K562 (cell line): ENCODE data around the gene LAG3. TPM values are rescaled to one million over a fixed set of nuclear protein-coding genes. Genes with fewer than 3 reads are reported as not detected.

Source experiments
- ATAC-seq: fragments of 200-7000 bp; cut with Tn5 transposase; 3 replicates; pipeline ENCODE4 v1.9.1; 2020; ENCODE audit warnings: moderate library complexity
- BruUV-seq: library from RNA; stranded (reverse); fragments of 400-500 nt; replicated peaks from 2 replicates; lab custom pipeline; 2021; lab: Mats Ljungman, UMichigan
- CTCF ChIA-PET: fragments of 300-600 bp; formaldehyde crosslinking; extraction: SDS; loops from one replicate; lab custom pipeline; 2021; ENCODE audit warnings: low intra/inter-chr PET ratio; lab: Yijun Ruan, JAX
- POLR2A ChIA-PET: fragments of 300-600, 350-650 bp; sonication (Branson Sonifier 250); formaldehyde crosslinking; extraction: SDS; loops from one replicate; lab custom pipeline; 2021; ENCODE audit warnings: antibody characterized with exemption, inconsistent platforms; lab: Yijun Ruan, JAX
- DNase-seq, 4 experiments: peaks; one replicate each; pipeline versions ENCODE4 v3.0.0 to v3.0.0-alpha.2; 2011 to 2018; ENCODE audit warnings: low spot score in 3 of 4, mixed read lengths in 3 of 4; ENCODE audit errors: extremely low read depth in 1 of 4
- FAIRE-seq: peaks from 2 replicates; lab custom pipeline; 2011; peaks lifted over from hg19 to GRCh38; lab: Jason Lieb, UNC
- H2AFZ ChIP-seq: 2 replicates; pipeline ENCODE4 v1.6.0; 2011; ENCODE audit warnings: low read depth, low read length, control low read depth, inconsistent platforms
- H3K27ac ChIP-seq: fragments of 200-600 bp; 3 replicates; pipeline ENCODE4 v1.8.0; 2011; ENCODE audit warnings: low read depth, mild to moderate bottlenecking, control low read depth, inconsistent platforms, low read length, moderate library complexity, mixed read lengths; ENCODE audit errors: extremely low read depth
- H3K27me3 ChIP-seq, 2 experiments: fragments of 300-600 bp in 1 of 2; 2 replicates in 1 of 2; 3 replicates in 1 of 2; pipeline versions ENCODE4 v1.6.0 to v1.8.0; 2011; ENCODE audit warnings: inconsistent platforms in 2 of 2, low read length in 2 of 2, mild to moderate bottlenecking in 1 of 2, mixed read lengths in 1 of 2, moderate library complexity in 1 of 2; ENCODE audit not compliant: control insufficient read depth in 2 of 2, insufficient read depth in 2 of 2
- H3K36me3 ChIP-seq: fragments of 300-600 bp; 3 replicates; pipeline ENCODE4 v1.8.0; 2011; ENCODE audit warnings: mild to moderate bottlenecking, low read length, inconsistent platforms; ENCODE audit not compliant: control insufficient read depth, insufficient read depth
- H3K4me1 ChIP-seq, 2 experiments: fragments of 200-600 bp in 1 of 2; replicated peaks in 1 of 2; 2 replicates in 1 of 2; 3 replicates in 1 of 2; pipeline versions ENCODE4 v1.5.1 to v1.8.0; 2011; ENCODE audit warnings: inconsistent platforms in 2 of 2, low read length in 2 of 2, mild to moderate bottlenecking in 1 of 2, mixed read lengths in 1 of 2, moderate library complexity in 1 of 2; ENCODE audit not compliant: control insufficient read depth in 2 of 2, insufficient read depth in 2 of 2
- H3K4me2 ChIP-seq: 2 replicates; pipeline ENCODE4 v1.6.1; 2011; ENCODE audit warnings: low read length, control low read depth, inconsistent platforms, mixed read lengths; ENCODE audit not compliant: insufficient read depth
- H3K4me3 ChIP-seq: fragments of 200-600 bp; sonication (generic), shearing (Covaris generic); 2 replicates; pipeline ENCODE4 v1.5.1; 2016; ENCODE audit warnings: control low read depth, inconsistent platforms
- H3K79me2 ChIP-seq: fragments of 200-600 bp; 3 replicates; pipeline ENCODE4 v1.8.0; 2011; ENCODE audit warnings: low read length, inconsistent platforms; ENCODE audit not compliant: control insufficient read depth, insufficient read depth
- H3K9ac ChIP-seq, 2 experiments: 2 replicates each; pipeline versions ENCODE4 v1.6.0 to v1.6.1; 2011; ENCODE audit warnings: low read depth in 2 of 2, low read length in 2 of 2, control low read depth in 1 of 2, inconsistent platforms in 1 of 2, mild to moderate bottlenecking in 1 of 2, mixed read lengths in 1 of 2; ENCODE audit not compliant: insufficient read depth in 1 of 2
- H3K9me1 ChIP-seq: one replicate; pipeline ENCODE4 v1.6.0; 2011; ENCODE audit warnings: inconsistent platforms, mild to moderate bottlenecking, low read length, moderate library complexity; ENCODE audit not compliant: control insufficient read depth, insufficient read depth
- H3K9me3 ChIP-seq: replicated peaks from 2 replicates; pipeline ENCODE4 v1.5.1; 2011; ENCODE audit warnings: low read depth, low read length, inconsistent platforms; ENCODE audit not compliant: control insufficient read depth, insufficient read depth
- H4K20me1 ChIP-seq: replicated peaks from 2 replicates; pipeline ENCODE4 v1.6.1; 2011; ENCODE audit warnings: low read length, inconsistent platforms, mixed read lengths; ENCODE audit not compliant: control insufficient read depth, insufficient read depth
- BCLAF1 ChIP-seq, 2 experiments: fragments of 450-650 bp in 1 of 2; IDR thresholded peaks; 2 replicates each; pipeline ENCODE4 v1.6.1; 2011 to 2017; ENCODE audit warnings: low read depth in 2 of 2, antibody characterized with exemption in 1 of 2, borderline replicate concordance in 1 of 2, low read length in 1 of 2, mild to moderate bottlenecking in 1 of 2, mixed read lengths in 1 of 2; ENCODE audit not compliant: control insufficient read depth in 1 of 2
- BDP1 ChIP-seq: IDR thresholded peaks from 3 replicates; pipeline ENCODE4 v1.6.1; 2011; ENCODE audit not compliant: insufficient read length, insufficient read depth
- BHLHE40 ChIP-seq: IDR thresholded peaks from 2 replicates; pipeline ENCODE4 v1.6.1; 2011; ENCODE audit warnings: low read length, improper control_type of control experiment
- HDAC2 ChIP-seq: fragments of 450-650 bp; IDR thresholded peaks from 2 replicates; pipeline ENCODE4 v1.6.1; 2016; ENCODE audit warnings: mild to moderate bottlenecking
- HLTF ChIP-seq: fragments of 450-650 bp; IDR thresholded peaks from 2 replicates; pipeline ENCODE4 v1.6.1; 2016
- KDM1A ChIP-seq, 2 experiments: fragments of 450-650 bp; IDR thresholded peaks; 2 replicates each; pipeline ENCODE4 v1.6.1; 2016; ENCODE audit warnings: mild to moderate bottlenecking in 2 of 2
- NCOA1 ChIP-seq: fragments of 450-650 bp; IDR thresholded peaks from 2 replicates; pipeline ENCODE4 v1.6.1; 2016; ENCODE audit warnings: low read depth
- NFIC ChIP-seq: fragments of 450-650 bp; IDR thresholded peaks from 2 replicates; pipeline ENCODE4 v1.6.1; 2017; ENCODE audit warnings: mild to moderate bottlenecking, inconsistent platforms
- PCBP2 ChIP-seq: fragments of 200-400 bp; formaldehyde crosslinking; IDR thresholded peaks from 2 replicates; pipeline ENCODE4 v1.6.1; 2018; ENCODE audit warnings: low read length, low read depth, mild to moderate bottlenecking, moderate library complexity; ENCODE audit not compliant: poor library complexity, severe bottlenecking
- SMAD4 ChIP-seq: fragments of 250-450 bp; sonication (Bioruptor Pico); conservative IDR thresholded peaks from 2 replicates; pipeline ENCODE4 v1.8.0; 2021; ENCODE audit warnings: inconsistent platforms, mild to moderate bottlenecking, moderate library complexity
- SMARCB1 ChIP-seq: IDR thresholded peaks from 2 replicates; pipeline ENCODE4 v1.6.1; 2011; ENCODE audit warnings: improper control_type of control experiment, low read depth; ENCODE audit not compliant: insufficient read length
- SMARCC2 ChIP-seq: fragments of 450-650 bp; IDR thresholded peaks from 2 replicates; pipeline ENCODE4 v1.6.1; 2017; ENCODE audit warnings: antibody characterized with exemption, moderate library complexity, mild to moderate bottlenecking, low read depth
- SP1 ChIP-seq: sonication (generic); formaldehyde crosslinking; IDR thresholded peaks from 2 replicates; pipeline ENCODE4 v1.8.1; 2022; ENCODE audit warnings: mild to moderate bottlenecking, missing genetic modification reagents
- TAL1 ChIP-seq: fragments of 450-650 bp; IDR thresholded peaks from 2 replicates; pipeline ENCODE4 v1.6.1; 2016; ENCODE audit warnings: mild to moderate bottlenecking
- TCFL5 ChIP-seq: fragments of 250-450 bp; sonication (Bioruptor Pico); conservative IDR thresholded peaks from 2 replicates; pipeline ENCODE4 v1.6.1; 2021; ENCODE audit warnings: mild to moderate bottlenecking, moderate library complexity, matching md5 sums
- TOE1 ChIP-seq, 2 experiments: fragments of 450-650 bp in 1 of 2; sonication (generic) in 1 of 2; formaldehyde crosslinking in 1 of 2; IDR thresholded peaks; 2 replicates each; pipeline versions ENCODE4 v1.7.1 to v1.8.0; 2016 to 2022; ENCODE audit warnings: borderline replicate concordance in 2 of 2, mild to moderate bottlenecking in 2 of 2, antibody characterized with exemption in 1 of 2, inconsistent platforms in 1 of 2, low read depth in 1 of 2, missing genetic modification reagents in 1 of 2, moderate library complexity in 1 of 2
- XRCC3 ChIP-seq: fragments of 450-650 bp; IDR thresholded peaks from 2 replicates; pipeline ENCODE4 v1.6.1; 2017; ENCODE audit warnings: mild to moderate bottlenecking, moderate library complexity
- ZNF134 ChIP-seq: fragments of 250-450 bp; sonication (Bioruptor Pico); conservative IDR thresholded peaks from 2 replicates; pipeline ENCODE4 v1.4.0; 2020
- ZNF436 ChIP-seq: fragments of 250-450, 450-650 bp; sonication (Bioruptor Pico); formaldehyde crosslinking; IDR thresholded peaks from 2 replicates; pipeline ENCODE4 v1.7.0; 2020; ENCODE audit warnings: mild to moderate bottlenecking
- ZNF551 ChIP-seq: fragments of 250-450 bp; sonication (Bioruptor Pico); IDR thresholded peaks from 2 replicates; pipeline ENCODE4 v1.5.0; 2021; ENCODE audit warnings: mild to moderate bottlenecking, moderate library complexity
- WGBS: fragments of 100-300 bp; shearing (Covaris generic); methylation state at CpG from one replicate; pipeline ENCODE4 v1.1.6; 2016; ENCODE audit warnings: low coverage, mixed read lengths; ENCODE audit not compliant: insufficient coverage; ENCODE audit errors: missing lambda C conversion rate; 5-methylcytosine and 5-hydroxymethylcytosine counted together
- in situ Hi-C: fragments of 300-500 bp; cut with MboI; formaldehyde crosslinking; loops from 4 replicates; pipeline ENCODE4 v1.15.0; 2018; ENCODE audit warnings: inconsistent platforms, mixed read lengths
- intact Hi-C: fragments of 100-400 bp; cut with micrococcal nuclease; formaldehyde crosslinking; loops from 2 replicates; pipeline ENCODE4 v1.14.2; 2022
- polyA plus RNA-seq, 8 experiments: library from polyadenylated mRNA; depleted of rRNA in 4 of 8; stranded (reverse) in 5 of 8; unstranded in 3 of 8; fragments of >200 nt; fragmentation: Nextera tagmentation in 2 of 8; fragmentation: Illumina TruSeq in 1 of 8; extraction: Ambion mirVana in 2 of 8; extraction: Trizol in 1 of 8; gene quantifications; 2 replicates each; pipeline versions ENCODE4 v1.2.1 to v1.2.3, GENCODE V29; 2011 to 2014; ENCODE audit warnings: inconsistent platforms in 1 of 8, missing spikeins in 1 of 8
- total RNA-seq, 7 experiments: library from RNA; depleted of rRNA in 6 of 7; stranded (reverse); fragments of >200 nt in 6 of 7; fragmentation: Illumina TruSeq in 2 of 7; extraction: Trizol in 2 of 7; gene quantifications; 2 replicates each; pipeline versions ENCODE4 v1.2.1 to v1.2.3, GENCODE V29; 2011 to 2021; ENCODE audit warnings: low replicate concordance in 1 of 7

Gene LAG3
- total and polyA plus RNA-seq, 9 of the 15 experiments (the other 6 are each of a cell fraction or from before 2014, with no cell fraction given): 0.07 to 0.66 (median 0.09) TPM; not detected in 1

DNA sequence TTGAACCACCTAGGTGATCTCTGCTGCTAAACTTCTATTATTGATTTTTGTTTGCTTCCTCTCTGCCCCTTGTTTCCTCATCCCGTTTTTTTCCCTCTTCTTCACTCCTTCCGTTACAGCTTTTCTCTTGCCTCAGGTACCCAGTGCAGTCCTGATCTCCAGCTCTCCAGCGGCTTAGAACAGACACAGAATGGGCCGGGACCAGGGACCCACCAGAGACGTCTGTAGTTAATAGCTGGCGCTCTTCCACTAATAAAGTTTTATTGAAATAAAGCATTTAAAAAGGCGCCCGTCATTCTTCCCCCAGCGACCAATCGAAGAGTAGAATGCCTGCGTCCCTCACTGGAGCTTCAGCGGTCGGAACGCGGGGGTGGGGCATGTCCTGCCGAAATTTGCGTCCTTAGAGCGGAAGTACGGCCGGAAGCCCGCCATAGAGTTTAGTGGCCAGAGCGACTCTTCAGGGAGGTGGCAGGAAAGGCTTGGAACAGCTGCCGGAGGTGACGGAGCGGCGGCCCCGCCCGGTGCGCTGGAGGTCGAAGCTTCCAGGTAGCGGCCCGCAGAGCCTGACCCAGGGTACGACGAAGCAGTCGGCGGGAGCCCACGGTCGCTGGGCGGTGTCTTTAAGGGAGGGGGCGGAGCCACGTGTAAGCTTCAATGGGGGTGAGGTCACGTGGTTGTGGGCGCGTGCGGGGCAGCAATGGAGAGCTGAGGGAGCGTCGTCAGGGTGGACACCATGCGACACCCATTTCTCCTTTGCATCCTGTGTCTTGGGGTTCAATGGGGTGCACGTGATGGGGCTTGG, 48.5 kb upstream of the LAG3 start, which contains the start of gene COPS7A:
Gene COPS7A (plus strand): TSS at position 440 of the 802 bp plus-strand sequence. CDS start 611 bp downstream, outside the sequence.
- WGBS: under 1% methylated on average over 36 of the region's 49 CpGs
- BruUV-seq: no TSS peak
- DNase-seq (peak; percentile 94 to 97 (median 95)), ATAC-seq (peak; percentile 98), FAIRE-seq (peak; percentile 98)
- Histone ChIP-seq H3K9ac (peak within 1 kb of the TSS; percentile 88 to 90), H3K79me2 (peaks cover 13% of the 10 kb centered on the region), H3K4me1 (peaks cover 10 to 25% of the 10 kb centered on the region in 2 experiments; a peak in 4 of 5 replicates), H3K9me3 (no peaks in the 10 kb centered on the region), H3K9me1 (no peaks in the 10 kb centered on the region), H4K20me1 (no peaks in the 10 kb centered on the region), H3K27ac (peak within 1 kb of the TSS; percentile 88), H3K4me3 (peak within 1 kb of the TSS; percentile 54), H3K4me2 (peak within 1 kb of the TSS; percentile 93), H3K36me3 (peaks cover 8% of the 10 kb centered on the region; the same call in 2 of the 3 replicates), H2AFZ (peak within 1 kb of the TSS; percentile 84), H3K27me3 (no peaks in the 10 kb centered on the region)
- POLR2A ChIA-PET: interaction anchor here (0.6 to 2.9 kb wide), 20 partner anchors 9 to 149 kb away, joined by 3 to 12 read pairs (median 4); partner anchors contain the start of genes CDCA3, P3H3, SPSB2 and USP5
- CTCF ChIA-PET: no interaction called here
- in situ Hi-C loops (no loop called here), intact Hi-C loops (loop anchor here (5.0 kb wide), 1 partner anchor 37 kb away; the partner anchor contains the start of gene ZNF384)
- peak; percentile 42 for TF ChIP-seq NFIC
- TF ChIP-seq TCFL5: no peak
- TF ChIP-seq SP1 (CRISPR knock-in tag): peak; percentile 93
- TF ChIP-seq ZNF436 (CRISPR knock-in tag): no peak
- TF ChIP-seq TAL1: no peak; the same call in 1 of the 2 replicates
- no peak for TF ChIP-seq SMARCC2
- TF ChIP-seq BCLAF1 (IDR thresholded peaks at IDR 0.05; ENCODE audit: borderline replicate concordance in 1 of 2, control insufficient read depth in 1 of 2, low read depth in 2 of 2, low read length in 1 of 2): peak in 1 of 2 experiments; percentile 78; a peak in 1 of 4 replicates
- no peak for TF ChIP-seq XRCC3
- TF ChIP-seq BDP1: no peak
- no peak for TF ChIP-seq ZNF551
- TF ChIP-seq NCOA1: no peak
- peak; percentile 68; the same call in 1 of the 2 replicates for TF ChIP-seq SMAD4 (CRISPR knock-in tag)
- TF ChIP-seq KDM1A (IDR thresholded peaks at IDR 0.05): no peak
- TF ChIP-seq SMARCB1: no peak
- TF ChIP-seq HLTF: no peak
- peak; percentile 95 for TF ChIP-seq BHLHE40
- no peak; the same call in 1 of the 2 replicates for TF ChIP-seq HDAC2
- no peak for TF ChIP-seq ZNF134 (CRISPR knock-in tag)
- peak; percentile 98 for TF ChIP-seq TOE1 (IDR thresholded peaks at IDR 0.05; ENCODE audit: borderline replicate concordance)
- TF ChIP-seq TOE1 (CRISPR knock-in tag; IDR thresholded peaks at IDR 0.05; ENCODE audit: borderline replicate concordance, low read depth): no peak
- no peak for TF ChIP-seq PCBP2
